Occipital lobe (tissue), 2 donors: ENCODE results near the gene TGFB1. TPM values are rescaled to one million over a fixed set of nuclear protein-coding genes. Genes with fewer than 3 reads are reported as not detected.
"Not testable (repeated sequence)": the region's sequence is repeated elsewhere in the genome, so short reads cannot be mapped to it uniquely, and the experiment has no call there.

Experiments
- DNase-seq: peaks from one replicate; lab custom pipeline; 2025; lab: John Stamatoyannopoulos, UW
- total RNA-seq: library from RNA; depleted of rRNA; stranded (reverse); fragments of >200 nt; gene quantifications from one replicate; pipeline ENCODE4 v1.2.3, GENCODE V29; 2014

TGFB1 gene
- total RNA-seq, 1 donor from 2014 or later: 0.94 TPM

GRCh38 chr19:41346916-41347315, 6.8 kb downstream of the TGFB1 start:
- DNase-seq: not testable (repeated sequence)

GRCh38 chr19:41344162-41344561, 9.6 kb downstream of the TGFB1 start:
- DNase-seq: no peak

- no peak for DNase-seq
These were observed 11.8 kb downstream of the TGFB1 start for GRCh38 chr19:41341669-41342490.

GRCh38 chr19:41339936-41340335, 13.8 kb downstream of the TGFB1 start:
- no peak for DNase-seq

GRCh38 chr19:41335467-41335866, 18.3 kb downstream of the TGFB1 start:
- DNase-seq: no peak

GRCh38 chr19:41334793-41335192, 18.9 kb downstream of the TGFB1 start:
- DNase-seq: no peak

GRCh38 chr19:41332468-41332867, 21.3 kb downstream of the TGFB1 start:
- no peak for DNase-seq

- no peak for DNase-seq
These were observed 21.7 kb downstream of the TGFB1 start for GRCh38 chr19:41332000-41332399.

GRCh38 chr19:41330946-41331678, 22.6 kb downstream of the TGFB1 start:
- no peak for DNase-seq

GRCh38 chr19:41330481-41330880, 23.2 kb downstream of the TGFB1 start:
- DNase-seq: no peak

GRCh38 chr19:41328842-41329225, 24.9 kb downstream of the TGFB1 start:
- no peak for DNase-seq

- DNase-seq: no peak
These were observed 25.4 kb downstream of the TGFB1 start for GRCh38 chr19:41328157-41328841.

GRCh38 chr19:41327576-41328156, 26.1 kb downstream of the TGFB1 start:
- DNase-seq: no peak

GRCh38 chr19:41327076-41327575, 26.6 kb downstream of the TGFB1 start:
- no peak for DNase-seq

- peak; percentile 43 for DNase-seq
These were observed 27.6 kb downstream of the TGFB1 start for GRCh38 chr19:41325947-41326706.

GRCh38 chr19:41325640-41325946, 28.1 kb downstream of the TGFB1 start:
- no peak for DNase-seq

- DNase-seq: no peak
These were observed 28.6 kb downstream of the TGFB1 start for GRCh38 chr19:41324921-41325639.

GRCh38 chr19:41324231-41324702, 29.5 kb downstream of the TGFB1 start:
- DNase-seq: peak; percentile 12

- DNase-seq: peak; percentile 24
These were observed 30.1 kb downstream of the TGFB1 start for GRCh38 chr19:41323430-41324125.

- no peak for DNase-seq
These were observed 30.7 kb downstream of the TGFB1 start for GRCh38 chr19:41323023-41323422.
